MCF 10A (cell line): ENCODE data around the gene SDR39U1. TPM values are rescaled to one million over a fixed set of nuclear protein-coding genes. Genes with fewer than 3 reads are reported as not detected.

ENCODE experiments used
- BruUV-seq: library from RNA; stranded (reverse); fragments of 400-500 nt; replicated peaks from 2 replicates; lab custom pipeline; 2021; lab: Mats Ljungman, UMichigan
- CTCF ChIA-PET: fragments of 300-600 bp; sonication (Branson Sonifier 250); formaldehyde crosslinking; extraction: SDS; loops from one replicate; lab custom pipeline; 2021; ENCODE audit warnings: antibody characterized with exemption, inconsistent platforms; lab: Yijun Ruan, JAX
- POLR2A ChIA-PET: fragments of 300-600, 350-650 bp; sonication (Branson Sonifier 250); formaldehyde crosslinking; extraction: SDS; loops from one replicate; lab custom pipeline; 2020; ENCODE audit warnings: antibody characterized with exemption, inconsistent platforms; lab: Yijun Ruan, JAX
- DNase-seq: peaks from one replicate; pipeline ENCODE4 v3.0.0-alpha.2; 2018; ENCODE audit not compliant: unreplicated experiment
- H3K27ac Mint-ChIP-seq: one replicate; pipeline ENCODE4 v1.8.0; 2022; ENCODE audit warnings: mild to moderate bottlenecking, low read depth, mixed read lengths; ENCODE audit not compliant: unreplicated experiment
- H3K27me3 Mint-ChIP-seq: one replicate; pipeline ENCODE4 v1.8.0; 2022; ENCODE audit warnings: mixed read lengths; ENCODE audit not compliant: insufficient read depth, unreplicated experiment
- H3K36me3 Mint-ChIP-seq: one replicate; pipeline ENCODE4 v1.8.0; 2022; ENCODE audit warnings: mild to moderate bottlenecking, moderate library complexity, mixed read lengths; ENCODE audit not compliant: insufficient read depth, unreplicated experiment
- H3K4me1 Mint-ChIP-seq: one replicate; pipeline ENCODE4 v1.8.0; 2022; ENCODE audit warnings: mixed read lengths; ENCODE audit not compliant: insufficient read depth, unreplicated experiment
- H3K4me3 Mint-ChIP-seq: one replicate; pipeline ENCODE4 v1.8.0; 2022; ENCODE audit warnings: mild to moderate bottlenecking, moderate library complexity, mixed read lengths; ENCODE audit not compliant: unreplicated experiment
- H3K9me3 Mint-ChIP-seq: one replicate; pipeline ENCODE4 v1.8.0; 2022; ENCODE audit warnings: mixed read lengths; ENCODE audit not compliant: unreplicated experiment
- CTCF ChIP-seq: fragments of 200-600 bp; IDR thresholded peaks from one replicate; pipeline ENCODE4 v1.8.0; 2022; ENCODE audit warnings: antibody characterized with exemption, mild to moderate bottlenecking; ENCODE audit not compliant: unreplicated experiment
- intact Hi-C: fragments of 100-400 bp; cut with micrococcal nuclease; formaldehyde crosslinking; loops from 2 replicates; pipeline ENCODE4 v1.14.1; 2022
- total RNA-seq: library from RNA; stranded (reverse); gene quantifications from 2 replicates; pipeline ENCODE4 v1.2.3, GENCODE V29; 2022

The SDR39U1 gene
- total RNA-seq, 1 experiment from 2014 or later, result 58.7 TPM

- Mint-ChIP-seq H3K27ac (no peak overlapping the region), H3K4me1 (peaks cover 11% of the 10 kb centered on the region), H3K36me3 (no peaks in the 10 kb centered on the region), H3K27me3 (no peaks in the 10 kb centered on the region), H3K4me3 (no peak overlapping the region), H3K9me3 (no peaks in the 10 kb centered on the region)
- intact Hi-C loops, result no loop called here
- no peak for DNase-seq
- no peak for TF ChIP-seq CTCF
- CTCF ChIA-PET, result interaction anchor here (0.7 to 5.9 kb wide), 6 partner anchors 8 to 82 kb away, joined by 3 to 41 read pairs (median 6); no protein-coding TSS in a partner anchor
- POLR2A ChIA-PET, result no interaction called here
- BruUV-seq, result no TSS peak
These were observed 26.9 kb downstream of the SDR39U1 start for GRCh38 chr14:24415421-24416253.

- no peaks in the 10 kb centered on the region for H3K36me3 Mint-ChIP-seq
- CTCF ChIA-PET, result interaction anchor here (0.7 to 5.9 kb wide), 9 partner anchors 9 to 81 kb away, joined by 3 to 41 read pairs (median 4); partner anchors contain the start of gene KHNYN
- peaks cover 11% of the 10 kb centered on the region for H3K4me1 Mint-ChIP-seq
These were observed 27.7 kb downstream of the SDR39U1 start for GRCh38 chr14:24414732-24415420.

GRCh38 chr14:24414077-24414476 lies 28.5 kb downstream of the SDR39U1 start:
- Mint-ChIP-seq H3K4me3 (no peak overlapping the region), H3K27me3 (no peaks in the 10 kb centered on the region), H3K9me3 (no peaks in the 10 kb centered on the region), H3K36me3 (no peaks in the 10 kb centered on the region), H3K4me1 (peaks cover 11% of the 10 kb centered on the region), H3K27ac (no peak overlapping the region)
- no TSS peak for BruUV-seq
- DNase-seq, result no peak
- ChIA-PET POLR2A (interaction anchor here (0.6 kb wide), 2 partner anchors 16 to 101 kb away, joined by 3 read pairs; no protein-coding TSS in a partner anchor), CTCF (interaction anchor here (0.5 to 10.5 kb wide), 9 partner anchors 10 to 84 kb away, joined by 3 to 109 read pairs (median 7); partner anchors contain the start of genes ADCY4 and KHNYN)
- intact Hi-C loops, result no loop called here
- no peak for TF ChIP-seq CTCF

More at GRCh38 chr14:24414732-24415420, 27.7 kb downstream of the SDR39U1 start:
- POLR2A ChIA-PET, result no interaction called here
- DNase-seq, result no peak
- Mint-ChIP-seq H3K27ac (no peak overlapping the region), H3K27me3 (no peaks in the 10 kb centered on the region), H3K4me3 (no peak overlapping the region), H3K9me3 (no peaks in the 10 kb centered on the region)
- BruUV-seq, result no TSS peak
- intact Hi-C loops, result no loop called here
- no peak for TF ChIP-seq CTCF
